Activated CD4-positive, alpha-beta T cell treated with anti-CD3 and anti-CD28 coated beads, Interleukin-10, Interleukin-2, amounts not matched to agents 100 ng/mL and 50 ng/mL, durations not matched to agents 16 hours and 8 hours (primary cell): Measurements from ENCODE around the gene OR51A7.

ENCODE experiments used
- DNase-seq: peaks from one replicate; pipeline ENCODE4 v3.0.0-alpha.2; 2020

The OR51A7 gene

DNA sequence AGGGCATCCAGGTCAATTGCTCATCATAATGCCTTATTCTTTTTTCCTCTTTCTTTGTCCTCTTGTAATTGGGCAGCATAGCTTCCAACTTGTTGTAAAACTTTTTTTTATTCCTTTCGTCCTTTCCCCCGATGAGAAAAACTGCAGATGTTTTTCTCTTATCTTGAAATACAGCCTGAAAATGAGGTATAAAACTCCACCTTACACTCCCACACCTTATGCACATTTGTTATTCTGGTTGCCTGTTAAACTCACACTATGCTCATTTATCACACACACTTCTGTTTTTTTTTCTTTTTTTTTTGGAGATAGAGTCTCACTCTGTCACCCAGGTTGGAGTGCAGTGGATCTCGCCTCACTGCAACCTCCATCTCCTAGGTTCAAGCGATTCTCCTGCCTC is 53.8 kb downstream of the OR51A7 start:
- no peak for DNase-seq
